Activated CD4-positive, alpha-beta T cell treated with anti-CD3 and anti-CD28 coated beads for 24 hours (primary cell): ENCODE measurements around the gene C1RL.

Source experiments
- DNase-seq, 2 donors: peaks; one replicate each; pipeline ENCODE4 v3.0.0-alpha.2; 2020; ENCODE audit warnings: low read depth in 2 of 2

Gene C1RL

GRCh38 chr12:7136676-7137075 lies 27.7 kb upstream of the C1RL start:
- no peak for DNase-seq

GRCh38 chr12:7136071-7136470 lies 27.1 kb upstream of the C1RL start:
- no peak for DNase-seq

GRCh38 chr12:7134396-7135166 lies 25.6 kb upstream of the C1RL start:
- no peak for DNase-seq

- DNase-seq = no peak
Observed at GRCh38 chr12:7131502-7131866, 22.5 kb upstream of the C1RL start.

- peak in 1 of 2 donors; percentile 46 for DNase-seq
Observed at GRCh38 chr12:7130701-7131501, 21.9 kb upstream of the C1RL start.

DNA sequence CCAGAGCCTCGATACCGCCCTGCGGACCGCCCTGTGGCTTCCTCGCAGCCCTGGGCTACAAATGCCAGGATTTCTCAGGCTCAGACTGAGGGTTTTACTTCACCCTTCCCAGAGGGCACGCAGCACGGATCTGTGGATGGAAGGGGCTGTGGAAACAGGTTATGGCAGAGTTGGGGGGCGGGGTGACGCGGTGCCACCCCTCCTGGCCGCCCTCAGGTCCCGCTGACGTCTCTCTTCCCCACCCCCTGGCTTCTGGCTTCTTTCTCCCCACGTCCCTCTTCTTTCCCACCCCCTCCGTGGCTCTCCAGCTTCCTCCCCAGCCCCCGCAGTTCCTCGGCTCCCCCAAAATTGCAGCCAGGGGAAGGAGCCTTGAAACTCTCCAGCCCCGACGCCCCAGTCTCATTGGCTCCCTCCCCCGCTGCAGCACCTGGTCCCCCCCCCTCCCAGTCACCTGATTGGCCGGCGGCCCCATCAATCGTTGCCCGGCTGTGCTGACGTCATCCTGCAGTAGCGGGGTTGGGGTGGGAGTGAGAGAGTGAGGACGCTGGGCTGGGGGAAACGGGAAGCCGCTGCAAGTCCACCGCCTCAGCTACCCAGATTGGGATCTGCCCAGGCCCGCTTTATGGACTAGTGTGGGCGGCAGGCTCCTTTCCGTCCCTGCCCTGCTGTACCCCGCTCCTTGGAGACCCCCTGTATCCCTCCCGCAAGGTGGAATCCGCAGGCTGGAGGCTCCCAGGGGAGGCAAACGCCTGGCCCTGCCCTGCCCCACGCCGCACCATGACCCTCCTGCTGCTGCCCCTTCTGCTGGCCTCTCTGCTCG lies 21.1 kb upstream of the C1RL start, which contains the start of gene CLSTN3:
TSS of gene CLSTN3 (plus strand) at position 500 of the 820 bp plus-strand sequence. CDS start at position 778, 278 bp downstream.
- DNase-seq = peak; percentile 76 to 78

DNA sequence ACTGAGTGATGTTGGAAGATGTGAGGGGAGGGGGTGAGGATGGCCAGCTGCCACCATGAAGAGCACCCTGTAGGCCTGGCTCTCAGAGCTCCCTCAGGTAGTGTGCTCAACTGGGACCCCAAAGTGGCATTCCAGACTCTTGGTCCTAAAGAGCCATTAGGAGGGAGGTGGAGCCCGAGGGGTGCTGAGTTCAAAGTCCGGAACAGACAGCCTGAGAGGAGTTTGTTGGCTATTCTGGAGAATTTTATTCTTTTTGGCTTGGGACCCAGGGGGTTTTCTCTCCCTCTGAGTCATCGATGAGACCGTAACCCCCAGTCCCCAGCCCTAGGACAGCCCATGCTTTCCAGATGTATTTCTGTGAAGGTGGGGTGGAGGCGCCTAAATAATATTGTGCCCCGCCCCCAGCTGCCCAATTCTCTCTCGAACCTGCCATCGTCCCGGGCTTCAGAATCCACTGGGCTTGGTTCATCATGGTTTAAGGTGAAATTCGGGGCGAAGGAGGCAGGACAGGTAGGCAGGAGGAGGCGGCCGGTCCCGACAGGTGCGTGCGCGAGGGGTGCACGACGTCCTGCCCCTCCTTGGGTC lies 20.4 kb upstream of the C1RL start:
- DNase-seq = no peak

DNA sequence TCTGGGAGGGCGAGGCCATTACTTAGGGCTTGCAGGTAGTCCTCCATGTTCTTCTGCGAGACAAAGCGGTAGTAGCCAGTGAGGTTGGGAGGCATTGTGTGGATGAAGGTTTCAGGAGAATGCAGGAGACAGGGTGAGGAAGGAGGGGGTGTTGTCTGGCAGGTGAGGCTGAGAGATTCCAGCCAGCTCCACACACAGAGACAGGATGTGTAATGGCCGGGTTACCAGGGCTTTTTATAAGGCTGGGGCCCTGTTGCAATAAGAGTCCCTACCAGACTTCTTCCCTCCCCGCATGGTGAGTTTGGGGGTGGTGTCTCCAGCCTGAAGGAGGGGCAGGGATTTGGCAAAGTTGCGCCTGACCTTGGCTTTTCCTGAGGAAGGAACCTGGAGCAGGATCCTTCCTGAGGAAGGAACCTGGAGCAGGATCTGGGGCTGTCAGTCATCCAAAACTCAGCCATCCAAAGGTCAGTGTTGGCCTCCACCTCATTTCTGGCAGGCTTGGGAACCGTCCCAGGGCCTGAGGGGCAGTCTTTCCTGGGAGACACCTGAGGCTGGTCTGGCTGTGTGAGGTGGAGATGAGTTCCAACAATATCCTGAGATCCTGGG lies 19.8 kb upstream of the C1RL start, which contains the start of gene RBP5:
TSS of gene RBP5 (minus strand) at position 209 of the 606 bp plus-strand sequence. CDS start at position 95, 114 bp downstream.
- no peak for DNase-seq

DNA sequence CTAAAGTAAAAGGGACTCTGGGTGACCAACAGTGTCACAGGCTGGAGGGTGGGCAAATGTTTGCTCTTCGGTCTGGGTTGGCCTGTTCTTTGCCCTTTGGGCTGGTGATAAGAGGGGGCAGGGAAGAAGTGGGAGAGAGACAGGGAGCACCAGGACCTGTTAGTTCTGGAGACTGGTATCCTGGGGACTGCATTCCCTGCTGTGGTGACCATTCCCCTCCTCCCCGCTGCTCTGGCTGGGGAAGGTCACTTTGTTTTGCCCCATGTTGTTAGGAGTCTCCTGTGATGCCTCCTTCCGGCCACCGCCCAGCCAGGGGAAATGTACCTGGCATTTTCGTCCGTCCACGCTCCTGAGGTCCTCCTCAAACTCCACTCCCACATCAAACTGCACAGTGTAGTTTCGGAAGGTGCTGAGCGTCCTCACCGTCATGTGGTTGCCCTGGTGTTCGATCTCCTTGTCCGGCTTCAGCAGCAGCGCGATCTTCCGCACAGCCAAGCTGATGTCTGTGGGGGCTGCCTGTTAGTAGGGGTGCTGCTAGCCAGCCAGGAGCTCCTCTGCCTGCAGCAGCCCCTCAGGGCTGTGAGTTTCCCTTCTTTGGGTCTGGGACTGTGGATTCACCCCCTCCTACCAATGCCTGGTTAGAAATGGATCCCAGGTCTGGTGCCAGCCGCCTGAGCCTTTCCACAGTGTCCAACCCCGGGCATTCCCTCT lies 19.1 kb upstream of the C1RL start:
- no peak for DNase-seq

DNA sequence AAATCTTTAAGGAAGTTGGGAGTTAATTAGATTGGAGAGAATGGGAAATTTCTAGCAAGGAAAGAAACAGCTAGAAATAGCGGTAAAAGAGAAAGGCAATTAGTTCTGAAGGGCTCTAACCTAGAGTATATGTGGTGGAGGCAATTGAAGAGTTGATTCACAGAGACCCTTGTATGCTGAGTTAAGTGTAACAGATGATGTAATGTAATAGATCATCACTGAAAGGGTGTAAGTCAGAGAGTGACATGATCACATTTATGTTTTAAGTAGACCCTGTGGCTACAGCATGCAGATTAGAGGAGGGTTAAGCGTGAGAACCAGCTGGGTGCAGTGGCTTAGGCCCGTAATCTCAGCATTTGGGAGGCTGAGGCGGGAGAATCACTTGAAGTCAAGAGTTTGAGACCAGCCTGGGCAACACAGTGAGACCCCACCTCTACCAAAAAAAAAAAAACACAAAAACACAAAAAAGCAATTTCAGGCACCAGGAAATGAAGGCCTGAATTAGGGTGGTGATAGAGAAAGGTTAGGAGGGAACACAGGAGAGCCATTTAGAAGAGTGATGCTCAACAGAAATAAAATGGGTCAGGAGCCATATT lies 16.7 kb upstream of the C1RL start:
- DNase-seq = no peak

DNA sequence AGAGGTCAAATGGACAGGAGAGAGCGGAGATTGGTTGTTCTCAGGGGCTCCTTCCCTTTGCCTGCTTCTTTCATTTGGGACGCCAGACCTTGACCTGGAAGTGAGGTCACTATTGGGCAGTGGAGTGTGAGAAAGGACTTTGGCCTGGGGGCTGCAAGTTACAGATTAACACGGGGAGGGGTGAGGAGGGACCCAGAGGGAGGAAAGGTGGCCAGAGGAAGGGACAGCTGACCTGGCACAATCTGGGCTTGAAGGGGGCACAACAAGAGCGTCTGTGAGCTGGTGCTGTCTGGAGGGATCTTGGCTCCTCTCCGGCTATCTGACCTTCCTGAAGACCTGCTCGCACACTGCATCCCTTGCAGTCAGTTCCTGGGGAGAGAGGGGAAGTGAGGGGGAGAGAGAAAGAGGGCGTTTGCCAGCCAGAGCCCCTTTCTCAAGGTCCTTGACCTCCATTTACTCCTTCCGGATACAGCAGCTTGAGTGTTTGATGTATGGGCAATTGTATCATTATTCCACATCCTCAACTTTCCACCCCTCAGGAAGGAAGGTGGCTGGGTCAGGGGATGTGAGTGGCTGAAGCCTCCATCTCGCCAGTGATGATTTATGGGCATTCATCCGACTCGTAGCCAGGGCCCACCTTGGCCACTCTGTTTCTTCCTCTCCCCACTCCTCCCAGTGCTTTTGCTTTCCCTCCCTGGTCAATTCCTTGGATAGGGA lies 14.9 kb upstream of the C1RL start:
- DNase-seq = no peak

DNA sequence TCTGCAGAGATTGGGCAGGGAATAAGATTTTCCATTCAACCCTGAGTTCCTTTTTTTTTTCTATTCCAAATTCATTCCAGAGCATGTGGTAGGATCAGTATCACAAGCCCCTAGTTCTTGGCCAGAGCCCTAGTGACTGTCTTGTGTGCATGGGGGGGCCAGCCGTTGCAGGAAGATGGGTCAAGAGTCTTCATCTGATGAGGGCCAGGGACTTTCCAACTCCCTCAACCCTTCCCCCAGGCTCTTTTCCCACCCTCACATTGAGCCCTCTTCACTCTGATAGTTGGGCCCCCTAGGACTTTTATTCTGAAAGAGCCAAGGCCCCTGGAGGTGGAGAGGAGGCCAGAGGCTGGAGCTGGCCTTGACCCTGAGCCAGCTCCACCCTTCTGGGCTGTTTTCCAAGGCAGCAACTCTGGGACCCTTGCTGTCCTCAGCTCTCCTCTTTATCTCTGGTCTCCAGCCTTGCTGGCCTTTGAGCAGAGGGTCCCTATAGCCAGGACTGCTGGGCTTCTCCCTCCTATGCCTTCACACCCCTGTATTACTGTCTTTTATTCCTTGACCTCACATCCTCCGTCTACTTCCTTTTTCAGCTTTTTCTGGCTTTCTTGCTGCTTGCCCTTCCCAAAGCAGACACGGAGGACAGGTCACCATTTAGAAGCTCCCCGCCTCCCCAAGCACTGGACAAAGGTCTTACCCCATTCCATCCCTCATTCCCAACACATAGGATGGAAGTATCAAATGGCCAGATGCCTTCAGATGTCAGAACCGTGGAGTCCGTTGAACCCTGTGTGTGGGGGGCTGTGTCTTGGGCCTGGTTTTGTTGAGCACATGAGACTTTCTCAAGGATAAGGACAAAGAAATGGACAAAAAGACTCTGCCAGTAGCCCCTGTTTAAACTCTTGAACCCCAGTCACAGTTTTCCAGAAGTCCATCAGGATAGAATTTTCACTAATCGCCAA lies 14.1 kb upstream of the C1RL start:
- no peak for DNase-seq

DNA sequence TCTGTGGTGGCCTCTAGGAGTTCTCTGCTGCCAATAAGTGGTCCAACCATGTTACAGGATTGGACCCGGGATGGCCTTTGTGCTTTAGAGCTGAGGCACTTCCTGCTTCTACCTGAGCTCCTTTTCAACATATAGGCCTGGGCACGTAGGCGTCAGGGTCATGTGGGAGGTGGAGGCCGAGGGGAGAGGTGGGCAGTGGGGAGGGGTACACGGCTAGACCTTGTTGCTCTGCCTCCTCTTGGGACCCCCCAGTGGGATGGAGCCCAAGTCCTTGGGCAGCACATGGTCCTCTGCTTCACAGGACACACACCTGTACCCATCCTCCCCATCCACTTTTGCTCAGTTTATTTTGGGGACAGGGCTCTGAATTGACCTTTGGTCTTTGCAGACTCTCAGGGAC lies 12.3 kb upstream of the C1RL start:
- no peak for DNase-seq

DNA sequence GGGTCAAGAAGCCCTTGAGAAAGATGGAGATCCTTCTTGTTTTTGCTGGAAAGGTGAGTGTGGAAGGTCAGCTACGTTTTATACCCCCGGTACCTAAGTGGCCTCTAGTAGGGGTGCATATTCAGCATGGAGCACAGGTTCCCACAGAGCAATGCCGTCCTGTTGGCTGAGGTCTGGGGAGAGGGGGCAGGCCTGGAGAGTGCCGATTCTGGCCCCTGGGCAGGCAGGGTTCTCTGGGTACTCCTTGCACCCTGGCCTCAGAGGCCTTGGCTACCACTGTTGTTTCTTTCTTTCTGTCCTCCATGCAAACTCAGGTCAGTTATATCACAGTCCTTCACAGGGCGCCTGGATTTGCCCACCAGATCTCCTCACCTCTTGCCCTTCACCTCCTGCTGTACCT lies 11.2 kb upstream of the C1RL start:
- DNase-seq = no peak

GRCh38 chr12:7118881-7119280 lies 9.9 kb upstream of the C1RL start:
- no peak for DNase-seq

- no peak for DNase-seq
Observed at GRCh38 chr12:7117670-7118069, 8.7 kb upstream of the C1RL start.

DNA sequence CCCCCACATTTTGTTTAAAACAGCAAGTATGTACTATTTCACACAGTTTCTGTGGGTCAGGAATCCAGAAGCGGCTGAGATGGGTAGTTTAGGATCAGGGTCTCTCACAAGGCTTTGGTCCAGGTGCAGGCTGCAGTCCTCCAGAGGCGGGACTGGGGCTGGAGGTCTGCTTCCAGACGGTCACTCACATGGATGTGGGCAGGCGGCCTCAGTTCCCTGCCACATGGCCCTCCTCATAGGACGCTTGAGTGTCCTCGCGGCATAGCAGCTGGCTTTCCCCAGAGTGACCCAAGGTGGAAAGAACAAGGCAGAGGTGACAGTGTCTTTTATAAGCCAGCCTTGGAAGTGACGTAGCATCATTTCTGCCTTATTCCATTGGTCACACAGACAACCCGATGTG lies 7.9 kb upstream of the C1RL start:
- DNase-seq = no peak

DNA sequence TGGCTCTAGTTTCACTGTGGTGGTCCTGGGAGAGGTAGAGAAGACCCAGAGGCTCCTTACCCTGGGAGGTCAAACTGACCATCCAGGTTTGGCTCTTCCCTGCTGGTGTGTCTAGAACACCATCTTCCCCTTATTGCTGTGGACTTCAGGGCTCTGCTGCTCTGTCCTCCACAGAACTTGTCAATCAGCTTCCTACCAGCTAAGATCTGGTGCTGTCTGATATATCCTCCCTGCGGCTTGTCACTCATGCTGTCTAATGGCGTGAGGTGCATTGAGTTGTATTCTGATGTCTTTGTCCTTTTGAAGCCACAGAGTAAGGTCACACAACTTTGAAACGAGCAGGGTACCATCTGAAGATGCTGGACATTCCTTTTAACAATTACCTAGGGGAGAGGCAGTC lies 7.2 kb upstream of the C1RL start:
- no peak for DNase-seq
